ENCODE data around the gene RNASEH2B. TPM values are rescaled to one million over a fixed set of nuclear protein-coding genes. Genes with fewer than 3 reads are reported as not detected.

RNASEH2B gene
- total and polyA plus RNA-seq, 2 of the 8 experiments (the other 6 are each of a cell fraction or from before 2014, with no cell fraction given): 19.3 to 43.9 TPM

DNA sequence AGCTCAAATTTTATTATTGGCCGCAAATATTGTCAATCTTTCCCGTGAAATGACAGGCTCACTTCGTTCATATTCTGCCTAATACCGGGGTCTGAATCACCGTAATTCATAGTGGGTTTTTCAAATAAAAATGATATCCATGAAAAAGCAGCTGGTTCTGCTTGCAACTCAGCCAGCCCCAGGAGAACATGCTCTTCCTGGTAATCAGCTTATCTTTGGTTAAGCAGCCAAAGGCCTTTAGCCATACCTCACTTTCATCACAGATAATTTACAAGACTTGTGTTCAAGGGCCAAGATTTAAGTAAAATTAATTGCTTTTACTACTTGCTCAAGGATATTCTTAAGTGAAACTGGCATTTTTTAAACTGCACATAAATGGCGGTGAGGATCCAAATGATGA is 22.5 kb downstream of the RNASEH2B start:
- H3K79me1 ChIP-seq (ENCODE audit: low read depth, low read length): no peaks in the 10 kb centered on the region; the same call in 1 of the 2 replicates
- WGBS, 2 experiments (ENCODE audit: extremely low coverage in 1 of 2, insufficient coverage in 1 of 2, insufficient read length in 1 of 2, insufficient replicate concordance in 2 of 2, low coverage in 1 of 2, low lambda C conversion rate in 2 of 2, missing lambda C conversion rate in 1 of 2): 97% methylated on average over 6 of the region's 6 CpGs; no CpG with 5 or more reads in 1 of the 2 experiments
- H2AFZ ChIP-seq (ENCODE audit: low read length): no peak overlapping the region
- H4K91ac ChIP-seq (replicated peaks; ENCODE audit: insufficient read length, low read length): no peak overlapping the region
- no peak overlapping the region for H3K14ac ChIP-seq (ENCODE audit: insufficient read length)
- no peaks in the 10 kb centered on the region for H4K20me1 ChIP-seq (replicated peaks in 1 of 2; ENCODE audit: control insufficient read depth in 1 of 2, insufficient read depth in 2 of 2, low read length in 2 of 2)
- H3K9me3 ChIP-seq (ENCODE audit: insufficient read depth in 2 of 2, low read depth in 1 of 2, low read length in 1 of 2): no peaks in the 10 kb centered on the region
- no peak overlapping the region for H2BK15ac ChIP-seq (ENCODE audit: low read length)
- TF ChIP-seq HDAC2 (IDR thresholded peaks at IDR 0.05; ENCODE audit: borderline replicate concordance in 1 of 2, low read depth in 2 of 2, low read length in 2 of 2): no peak
- no peak for TF ChIP-seq SP4 (IDR thresholded peaks at IDR 0.05; ENCODE audit: low read length)
- TF ChIP-seq RFX5 (IDR thresholded peaks at IDR 0.05; ENCODE audit: borderline replicate concordance, low read depth, low read length): no peak
- TF ChIP-seq SIX5 (IDR thresholded peaks at IDR 0.05; ENCODE audit: low read depth, low read length): no peak
- no peak for TF ChIP-seq GTF2F1 (IDR thresholded peaks at IDR 0.05; ENCODE audit: borderline replicate concordance, low read depth, low read length)
- no peak for TF ChIP-seq SRF (IDR thresholded peaks at IDR 0.05; ENCODE audit: low read depth, low read length)
- no peak for TF ChIP-seq TAF1 (IDR thresholded peaks at IDR 0.05; ENCODE audit: low read depth, low read length)
- TF ChIP-seq, protein P1, sequence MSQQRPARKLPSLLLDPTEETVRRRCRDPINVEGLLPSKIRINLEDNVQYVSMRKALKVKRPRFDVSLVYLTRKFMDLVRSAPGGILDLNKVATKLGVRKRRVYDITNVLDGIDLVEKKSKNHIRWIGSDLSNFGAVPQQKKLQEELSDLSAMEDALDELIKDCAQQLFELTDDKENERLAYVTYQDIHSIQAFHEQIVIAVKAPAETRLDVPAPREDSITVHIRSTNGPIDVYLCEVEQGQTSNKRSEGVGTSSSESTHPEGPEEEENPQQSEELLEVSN (IDR thresholded peaks at IDR 0.05): no peak
- no peak for TF ChIP-seq EGR1 (IDR thresholded peaks at IDR 0.05; ENCODE audit: borderline replicate concordance, low read depth, low read length)
- TF ChIP-seq CHD2 (IDR thresholded peaks at IDR 0.05; ENCODE audit: low read length): no peak
- TF ChIP-seq TAF7 (optimal IDR thresholded peaks at IDR 0.05; ENCODE audit: borderline replicate concordance, low read depth, low read length): no peak
- no peak for TF ChIP-seq KDM1A (IDR thresholded peaks at IDR 0.05; ENCODE audit: borderline replicate concordance, low read length)
- H3K27me3 ChIP-seq (replicated peaks in 1 of 4; ENCODE audit: control insufficient read depth in 3 of 4, extremely low read depth in 1 of 4, insufficient read depth in 3 of 4, low read length in 3 of 4): no peaks in the 10 kb centered on the region
- H3K4me3 ChIP-seq (ENCODE audit: extremely low read depth in 1 of 4, insufficient read depth in 2 of 4, low read depth in 3 of 4, low read length in 4 of 4): no peak overlapping the region
- H3K4me2 ChIP-seq (ENCODE audit: insufficient read depth in 1 of 2, low read depth in 2 of 2, low read length in 2 of 2): no peak overlapping the region
- no peak overlapping the region for H3K18ac ChIP-seq (ENCODE audit: extremely low read depth, low read length)
- H2BK5ac ChIP-seq (ENCODE audit: low read depth, low read length): no peak overlapping the region
- no peak for FAIRE-seq
- H2BK20ac ChIP-seq (ENCODE audit: low read length): no peak overlapping the region
- peaks cover 0 to 2% (median 0%) of the 10 kb centered on the region in 4 experiments; a peak in 1 of 7 replicates for H3K4me1 ChIP-seq (replicated peaks in 1 of 4; ENCODE audit: control insufficient read depth in 3 of 4, insufficient read depth in 4 of 4, low read length in 3 of 4)
- no peak overlapping the region for H4K5ac ChIP-seq (ENCODE audit: insufficient read length, low read depth, low read length)
- no peaks in the 10 kb centered on the region for H3K79me2 ChIP-seq (ENCODE audit: control insufficient read depth in 1 of 2, insufficient read depth in 2 of 2, low read length in 2 of 2)
- H2BK12ac ChIP-seq (ENCODE audit: low read depth, low read length): no peak overlapping the region
- no peak overlapping the region for H2BK120ac ChIP-seq (replicated peaks; ENCODE audit: low read depth, low read length)
- DNase-seq (ENCODE audit: low read depth in 1 of 2, low spot score in 2 of 2): no peak
- H3K4ac ChIP-seq (replicated peaks; ENCODE audit: insufficient read length, low read depth, low read length): no peak overlapping the region
- no peak overlapping the region for H4K8ac ChIP-seq (ENCODE audit: extremely low read depth, insufficient read depth, low read length)
- no peaks in the 10 kb centered on the region for H3K23me2 ChIP-seq (ENCODE audit: low read depth, low read length)
- H3K9ac ChIP-seq (replicated peaks in 1 of 4; ENCODE audit: extremely low read depth in 1 of 4, low read depth in 3 of 4, low read length in 3 of 4): no peak overlapping the region
- H3K23ac ChIP-seq (ENCODE audit: insufficient read length): no peak overlapping the region
- CTCF ChIA-PET (ENCODE audit: partially characterized antibody): interaction anchor here (0.5 to 1.3 kb wide), 7 partner anchors 10 to 1418 kb away, joined by 3 to 4 read pairs (median 3); no protein-coding TSS in a partner anchor
- no peak overlapping the region for H3K27ac ChIP-seq (ENCODE audit: low read depth, low read length)
- peaks cover 0 to 10% (median 2%) of the 10 kb centered on the region in 4 experiments; a peak in 6 of 8 replicates for H3K36me3 ChIP-seq (ENCODE audit: control insufficient read depth in 2 of 4, insufficient read depth in 4 of 4, low read length in 3 of 4)
- H3K56ac ChIP-seq (replicated peaks; ENCODE audit: insufficient read length, low read depth, low read length): no peak overlapping the region
- POLR2A ChIA-PET (ENCODE audit: partially characterized antibody): interaction anchor here (1.9 kb wide), 1 partner anchor 23 kb away, joined by 5 read pairs; the partner anchor contains the start of gene RNASEH2B
- no peak overlapping the region for H2AK5ac ChIP-seq (ENCODE audit: low read depth, low read length)

Data from H1 (cell line).